Right lobe of liver (tissue), 6 donors: ENCODE measurements around the gene WDFY2. TPM values are rescaled to one million over a fixed set of nuclear protein-coding genes. Genes with fewer than 3 reads are reported as not detected.

Experiments
- ATAC-seq, 4 donors: fragments of 200-7000 bp; cut with Tn5 transposase; one replicate each; pipeline ENCODE4 v1.9.1; 2020; ENCODE audit warnings: mild to moderate bottlenecking in 4 of 4, moderate library complexity in 4 of 4
- DNase-seq, 3 donors: peaks; one replicate each; pipeline ENCODE4 v3.0.0-alpha.2; 2020
- H3K27ac ChIP-seq, 3 donors: fragments of 200-600 bp; one replicate each; pipeline ENCODE4 v1.8.0; 2022
- H3K27me3 ChIP-seq, 2 donors: fragments of 200-600 bp; one replicate each; pipeline ENCODE4 v1.8.0; 2022
- H3K36me3 ChIP-seq, 4 donors: fragments of 200-600 bp; sonication (generic) in 1 of 4; one replicate each; pipeline versions ENCODE4 v1.5.1 to v1.8.0; 2017 to 2022; ENCODE audit warnings: control low read depth in 1 of 4
- H3K4me1 ChIP-seq, 4 donors: fragments of 200-600 bp; sonication (generic) in 1 of 4; one replicate each; pipeline versions ENCODE4 v1.5.1 to v1.8.0; 2017 to 2022; ENCODE audit warnings: control low read depth in 1 of 4
- H3K4me3 ChIP-seq, 3 donors: fragments of 200-600 bp; one replicate each; pipeline ENCODE4 v1.8.0; 2022
- H3K9me3 ChIP-seq, 4 donors: fragments of 200-600 bp; sonication (generic) in 1 of 4; one replicate each; pipeline versions ENCODE4 v1.5.1 to v1.8.0; 2017 to 2022; ENCODE audit warnings: control low read depth in 1 of 4
- CTCF ChIP-seq, 4 donors: fragments of 200-600 bp in 3 of 4; fragments of 450-650 bp in 1 of 4; IDR thresholded peaks; one replicate each; pipeline versions ENCODE4 v1.5.1 to v1.8.0; 2016 to 2022; ENCODE audit warnings: antibody characterized with exemption in 4 of 4, mild to moderate bottlenecking in 2 of 4
- POLR2A ChIP-seq: fragments of 450-650 bp; IDR thresholded peaks from one replicate; pipeline ENCODE4 v1.6.1; 2017; ENCODE audit warnings: antibody characterized with exemption, mild to moderate bottlenecking
- WGBS: methylation state at CpG from one replicate; pipeline ENCODE4 v1.1.6; 2018; ENCODE audit warnings: low coverage, low lambda C conversion rate; ENCODE audit not compliant: insufficient coverage; ENCODE audit errors: missing lambda C conversion rate; 5-methylcytosine and 5-hydroxymethylcytosine counted together
- intact Hi-C, 2 donors: fragments of 100-400 bp; cut with DNase I; formaldehyde crosslinking; loops; one replicate each; pipeline versions ENCODE4 v1.11.2 to v1.14.1; 2022
- total RNA-seq, 6 experiments: library from RNA; depleted of rRNA in 2 of 6; stranded (reverse); fragments of >200 nt in 2 of 6; fragmentation: NEBNext Ultra II Directional in 3 of 6; extraction: Animal tissue kit (Norgen Biotek cat#: 25700) in 3 of 6; gene quantifications; one replicate each; pipeline versions ENCODE4 v1.1.0 to v1.2.4, GENCODE V29; 2016 to 2023
- donor health status: DM: no; HTN: yes; CAD: no.
- donor health status: DM: no; HTN: no; CAD: no.
- donor health status: DM: no; HTN: no; CAD: no.
- donor health status: DM: no; HTN: yes; CAD: no.
- donor health status: DM: no; HTN: yes; CAD: no.

The WDFY2 gene
- total RNA-seq, 6 experiments from 2014 or later, result 4.5 to 12.0 (median 7.3) TPM

GRCh38 chr13:51801631-51802099 lies 217.4 kb downstream of the WDFY2 start:
- 35% methylated on average over 5 of the region's 7 CpGs for WGBS
- ATAC-seq (peak; percentile 44 to 67 (median 60)), DNase-seq (peak; percentile 87 to 93 (median 93))
- Histone ChIP-seq H3K27ac (peak overlapping the region in 2 of 3 donors; percentile 18 to 60), H3K36me3 (no peaks in the 10 kb centered on the region), H3K9me3 (no peaks in the 10 kb centered on the region), H3K4me1 (peaks cover 0 to 34% (median 15%) of the 10 kb centered on the region in 4 donors), H3K4me3 (no peak overlapping the region), H3K27me3 (no peaks in the 10 kb centered on the region)
- intact Hi-C loops, result no loop called here
- TF ChIP-seq CTCF (IDR thresholded peaks at IDR 0.05) (peak in 1 of 4 donors; percentile 27), POLR2A (no peak)

GRCh38 chr13:51802631-51803418 lies 218.6 kb downstream of the WDFY2 start:
- Histone ChIP-seq H3K4me3 (peak overlapping the region; percentile 76 to 84 (median 81)), H3K4me1 (peaks cover 0 to 34% (median 15%) of the 10 kb centered on the region in 4 donors), H3K27ac (peak overlapping the region; percentile 100), H3K36me3 (no peaks in the 10 kb centered on the region), H3K27me3 (no peaks in the 10 kb centered on the region), H3K9me3 (no peaks in the 10 kb centered on the region)
- DNase-seq (no peak), ATAC-seq (no peak)
- WGBS, result 49% methylated on average over 7 of the region's 9 CpGs
- intact Hi-C loops, result no loop called here
- TF ChIP-seq POLR2A, result no peak
- no peak for TF ChIP-seq CTCF (IDR thresholded peaks at IDR 0.05)

GRCh38 chr13:51803422-51804294 lies 219.4 kb downstream of the WDFY2 start, which contains the start of gene DHRS12:
TSS of gene DHRS12 (minus strand) at chr13:51804163. CDS start at chr13:51799659, 4,504 bp downstream.
- H3K4me1 ChIP-seq, result peaks cover 0 to 34% (median 15%) of the 10 kb centered on the region in 4 donors
- intact Hi-C loops, result no loop called here
- peak within 1 kb of the TSS; percentile 100 for H3K27ac ChIP-seq
- ATAC-seq, result peak; percentile 77 to 86 (median 84)
- no peaks in the 10 kb centered on the region for H3K27me3 ChIP-seq
- WGBS, result 0% methylated on average over 4 of the region's 91 CpGs
- H3K9me3 ChIP-seq, result no peaks in the 10 kb centered on the region
- H3K36me3 ChIP-seq, result no peaks in the 10 kb centered on the region
- peak within 1 kb of the TSS; percentile 76 to 84 (median 81) for H3K4me3 ChIP-seq
- peak in 1 of 4 donors; percentile 7 for TF ChIP-seq CTCF (IDR thresholded peaks at IDR 0.05)
- TF ChIP-seq POLR2A, result peak; percentile 97
- DNase-seq, result peak; percentile 93 to 95 (median 95)

GRCh38 chr13:51804295-51805172 lies 220.3 kb downstream of the WDFY2 start:
- DNase-seq (no peak), ATAC-seq (no peak)
- Histone ChIP-seq H3K4me3 (peak overlapping the region; percentile 76 to 84 (median 81)), H3K27me3 (no peaks in the 10 kb centered on the region), H3K4me1 (peaks cover 0 to 34% (median 15%) of the 10 kb centered on the region in 4 donors), H3K9me3 (no peaks in the 10 kb centered on the region), H3K36me3 (no peaks in the 10 kb centered on the region), H3K27ac (peak overlapping the region; percentile 100)
- TF ChIP-seq POLR2A (no peak), CTCF (IDR thresholded peaks at IDR 0.05) (no peak)
- intact Hi-C loops, result no loop called here
- WGBS, result 35% methylated on average over 16 of the region's 31 CpGs
